GM12878 (cell line): Measurements from ENCODE around the gene ACSM6.

Experiments
- EGR1 ChIP-seq, 2 experiments: IDR thresholded peaks; 1 replicate in 1 of 2; 2 replicates in 1 of 2; pipeline ENCODE4 v1.6.1; 2011 to 2012; ENCODE audit warnings: low read depth in 2 of 2, low read length in 2 of 2, borderline replicate concordance in 1 of 2, mild to moderate bottlenecking in 1 of 2, moderate library complexity in 1 of 2
- EP300 ChIP-seq, 2 experiments: fragments of 150-350 bp in 1 of 2; IDR thresholded peaks; 2 replicates each; pipeline ENCODE4 v1.6.1; 2011 to 2012; ENCODE audit warnings: low read depth in 2 of 2, low read length in 2 of 2, borderline replicate concordance in 1 of 2, improper control_type of control experiment in 1 of 2, inconsistent platforms in 1 of 2; ENCODE audit not compliant: control insufficient read depth in 1 of 2
- NR2C2 ChIP-seq: IDR thresholded peaks from 2 replicates; pipeline ENCODE4 v1.6.1; 2011; ENCODE audit warnings: borderline replicate concordance, low read depth; ENCODE audit not compliant: control insufficient read depth, insufficient read length
- POLR2A ChIP-seq: IDR thresholded peaks from 2 replicates; pipeline ENCODE4 v1.6.1; 2011; ENCODE audit warnings: low read depth, mild to moderate bottlenecking, low read length
- TARDBP ChIP-seq: IDR thresholded peaks from 2 replicates; pipeline ENCODE4 v1.6.1; 2016; ENCODE audit warnings: borderline replicate concordance
- YY1 ChIP-seq: IDR thresholded peaks from 2 replicates; pipeline ENCODE4 v1.6.1; 2011; ENCODE audit warnings: low read depth, mild to moderate bottlenecking, low read length
- TF ChIP-seq, protein P1 (sequence below): IDR thresholded peaks from 2 replicates; pipeline ENCODE4 v1.6.1; 2012; ENCODE audit warnings: mild to moderate bottlenecking, low read depth, low read length
- TF ChIP-seq, protein P2 (sequence below), 3 experiments: IDR thresholded peaks in 2 of 3; conservative IDR thresholded peaks in 1 of 3; 2 replicates each; pipeline ENCODE4 v1.5.1; 2011; ENCODE audit warnings: low read depth in 3 of 3, low read length in 3 of 3, mild to moderate bottlenecking in 3 of 3, control low read depth in 2 of 3, moderate library complexity in 2 of 3, inconsistent platforms in 1 of 3, mixed read lengths in 1 of 3; ENCODE audit not compliant: control insufficient read depth in 2 of 3, insufficient read depth in 1 of 3; ENCODE audit errors: extremely low read depth in 1 of 3
- TF ChIP-seq, protein P3 (sequence below): IDR thresholded peaks from 2 replicates; pipeline ENCODE4 v1.6.1; 2011; ENCODE audit warnings: borderline replicate concordance, low read depth, mild to moderate bottlenecking, moderate library complexity, mixed read lengths, low read length; ENCODE audit not compliant: insufficient read depth; ENCODE audit errors: extremely low read length
- TF ChIP-seq, protein P4 (sequence below): IDR thresholded peaks from 2 replicates; pipeline ENCODE4 v1.6.1; 2011; ENCODE audit warnings: borderline replicate concordance, low read depth, mild to moderate bottlenecking, moderate library complexity, low read length; ENCODE audit not compliant: insufficient read depth, poor library complexity, severe bottlenecking

DNA sequence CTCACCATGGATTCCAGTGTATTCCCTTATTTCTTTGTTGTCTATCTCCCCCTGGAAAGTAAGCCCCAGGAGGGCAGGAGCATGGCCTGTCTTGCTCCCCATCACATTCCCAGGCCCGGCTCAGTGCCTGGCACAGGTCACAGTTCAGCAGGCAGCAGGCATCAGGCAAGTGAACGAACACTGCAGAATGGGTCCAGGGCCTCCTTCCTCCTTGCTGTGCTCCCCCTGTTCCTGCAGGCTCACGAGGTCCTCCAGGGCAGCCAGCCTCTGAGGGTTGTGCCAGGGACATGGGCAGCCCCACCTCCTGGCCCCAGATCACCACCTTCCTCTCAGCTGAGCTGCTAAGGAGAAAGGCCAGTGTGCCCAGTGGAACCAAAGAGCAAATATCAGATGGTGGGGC, 55.0 kb downstream of the ACSM6 start:
- TF ChIP-seq, protein P1, sequence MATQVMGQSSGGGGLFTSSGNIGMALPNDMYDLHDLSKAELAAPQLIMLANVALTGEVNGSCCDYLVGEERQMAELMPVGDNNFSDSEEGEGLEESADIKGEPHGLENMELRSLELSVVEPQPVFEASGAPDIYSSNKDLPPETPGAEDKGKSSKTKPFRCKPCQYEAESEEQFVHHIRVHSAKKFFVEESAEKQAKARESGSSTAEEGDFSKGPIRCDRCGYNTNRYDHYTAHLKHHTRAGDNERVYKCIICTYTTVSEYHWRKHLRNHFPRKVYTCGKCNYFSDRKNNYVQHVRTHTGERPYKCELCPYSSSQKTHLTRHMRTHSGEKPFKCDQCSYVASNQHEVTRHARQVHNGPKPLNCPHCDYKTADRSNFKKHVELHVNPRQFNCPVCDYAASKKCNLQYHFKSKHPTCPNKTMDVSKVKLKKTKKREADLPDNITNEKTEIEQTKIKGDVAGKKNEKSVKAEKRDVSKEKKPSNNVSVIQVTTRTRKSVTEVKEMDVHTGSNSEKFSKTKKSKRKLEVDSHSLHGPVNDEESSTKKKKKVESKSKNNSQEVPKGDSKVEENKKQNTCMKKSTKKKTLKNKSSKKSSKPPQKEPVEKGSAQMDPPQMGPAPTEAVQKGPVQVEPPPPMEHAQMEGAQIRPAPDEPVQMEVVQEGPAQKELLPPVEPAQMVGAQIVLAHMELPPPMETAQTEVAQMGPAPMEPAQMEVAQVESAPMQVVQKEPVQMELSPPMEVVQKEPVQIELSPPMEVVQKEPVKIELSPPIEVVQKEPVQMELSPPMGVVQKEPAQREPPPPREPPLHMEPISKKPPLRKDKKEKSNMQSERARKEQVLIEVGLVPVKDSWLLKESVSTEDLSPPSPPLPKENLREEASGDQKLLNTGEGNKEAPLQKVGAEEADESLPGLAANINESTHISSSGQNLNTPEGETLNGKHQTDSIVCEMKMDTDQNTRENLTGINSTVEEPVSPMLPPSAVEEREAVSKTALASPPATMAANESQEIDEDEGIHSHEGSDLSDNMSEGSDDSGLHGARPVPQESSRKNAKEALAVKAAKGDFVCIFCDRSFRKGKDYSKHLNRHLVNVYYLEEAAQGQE: no peak
- TF ChIP-seq, protein P2, sequence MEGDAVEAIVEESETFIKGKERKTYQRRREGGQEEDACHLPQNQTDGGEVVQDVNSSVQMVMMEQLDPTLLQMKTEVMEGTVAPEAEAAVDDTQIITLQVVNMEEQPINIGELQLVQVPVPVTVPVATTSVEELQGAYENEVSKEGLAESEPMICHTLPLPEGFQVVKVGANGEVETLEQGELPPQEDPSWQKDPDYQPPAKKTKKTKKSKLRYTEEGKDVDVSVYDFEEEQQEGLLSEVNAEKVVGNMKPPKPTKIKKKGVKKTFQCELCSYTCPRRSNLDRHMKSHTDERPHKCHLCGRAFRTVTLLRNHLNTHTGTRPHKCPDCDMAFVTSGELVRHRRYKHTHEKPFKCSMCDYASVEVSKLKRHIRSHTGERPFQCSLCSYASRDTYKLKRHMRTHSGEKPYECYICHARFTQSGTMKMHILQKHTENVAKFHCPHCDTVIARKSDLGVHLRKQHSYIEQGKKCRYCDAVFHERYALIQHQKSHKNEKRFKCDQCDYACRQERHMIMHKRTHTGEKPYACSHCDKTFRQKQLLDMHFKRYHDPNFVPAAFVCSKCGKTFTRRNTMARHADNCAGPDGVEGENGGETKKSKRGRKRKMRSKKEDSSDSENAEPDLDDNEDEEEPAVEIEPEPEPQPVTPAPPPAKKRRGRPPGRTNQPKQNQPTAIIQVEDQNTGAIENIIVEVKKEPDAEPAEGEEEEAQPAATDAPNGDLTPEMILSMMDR (IDR thresholded peaks at IDR 0.05 in 2 of 3, conservative IDR thresholded peaks at IDR 0.05 in 1 of 3; ENCODE audit: control insufficient read depth in 2 of 3, extremely low read depth in 1 of 3, insufficient read depth in 1 of 3, low read depth in 3 of 3, low read length in 3 of 3): no peak
- TF ChIP-seq, protein P3, sequence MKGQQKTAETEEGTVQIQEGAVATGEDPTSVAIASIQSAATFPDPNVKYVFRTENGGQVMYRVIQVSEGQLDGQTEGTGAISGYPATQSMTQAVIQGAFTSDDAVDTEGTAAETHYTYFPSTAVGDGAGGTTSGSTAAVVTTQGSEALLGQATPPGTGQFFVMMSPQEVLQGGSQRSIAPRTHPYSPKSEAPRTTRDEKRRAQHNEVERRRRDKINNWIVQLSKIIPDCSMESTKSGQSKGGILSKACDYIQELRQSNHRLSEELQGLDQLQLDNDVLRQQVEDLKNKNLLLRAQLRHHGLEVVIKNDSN: no peak
- peak; percentile 54 for TF ChIP-seq POLR2A
- TF ChIP-seq NR2C2: no peak
- TF ChIP-seq EGR1 (IDR thresholded peaks at IDR 0.05; ENCODE audit: borderline replicate concordance in 1 of 2, low read depth in 2 of 2, low read length in 2 of 2): no peak
- TF ChIP-seq EP300 (IDR thresholded peaks at IDR 0.05; ENCODE audit: borderline replicate concordance in 1 of 2, control insufficient read depth in 1 of 2, low read depth in 2 of 2, low read length in 2 of 2): no peak
- TF ChIP-seq TARDBP: no peak
- TF ChIP-seq YY1: no peak
- TF ChIP-seq, protein P4, sequence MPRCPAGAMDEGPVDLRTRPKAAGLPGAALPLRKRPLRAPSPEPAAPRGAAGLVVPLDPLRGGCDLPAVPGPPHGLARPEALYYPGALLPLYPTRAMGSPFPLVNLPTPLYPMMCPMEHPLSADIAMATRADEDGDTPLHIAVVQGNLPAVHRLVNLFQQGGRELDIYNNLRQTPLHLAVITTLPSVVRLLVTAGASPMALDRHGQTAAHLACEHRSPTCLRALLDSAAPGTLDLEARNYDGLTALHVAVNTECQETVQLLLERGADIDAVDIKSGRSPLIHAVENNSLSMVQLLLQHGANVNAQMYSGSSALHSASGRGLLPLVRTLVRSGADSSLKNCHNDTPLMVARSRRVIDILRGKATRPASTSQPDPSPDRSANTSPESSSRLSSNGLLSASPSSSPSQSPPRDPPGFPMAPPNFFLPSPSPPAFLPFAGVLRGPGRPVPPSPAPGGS: no peak
